Activated CD4-positive, CD25-positive, alpha-beta regulatory T cell treated with anti-CD3 and anti-CD28 coated beads, Interleukin-2, amount 50 U/mL, for 24 hours (primary cell): ENCODE data around the gene CHID1.

Experiments
- ATAC-seq, 2 donors: fragments of 150-1000 bp; cut with Tn5 transposase; one replicate each; pipeline ENCODE4 v1.10.0; 2021; ENCODE audit warnings: mild to moderate bottlenecking in 1 of 2, moderate library complexity in 1 of 2

CHID1 gene

DNA sequence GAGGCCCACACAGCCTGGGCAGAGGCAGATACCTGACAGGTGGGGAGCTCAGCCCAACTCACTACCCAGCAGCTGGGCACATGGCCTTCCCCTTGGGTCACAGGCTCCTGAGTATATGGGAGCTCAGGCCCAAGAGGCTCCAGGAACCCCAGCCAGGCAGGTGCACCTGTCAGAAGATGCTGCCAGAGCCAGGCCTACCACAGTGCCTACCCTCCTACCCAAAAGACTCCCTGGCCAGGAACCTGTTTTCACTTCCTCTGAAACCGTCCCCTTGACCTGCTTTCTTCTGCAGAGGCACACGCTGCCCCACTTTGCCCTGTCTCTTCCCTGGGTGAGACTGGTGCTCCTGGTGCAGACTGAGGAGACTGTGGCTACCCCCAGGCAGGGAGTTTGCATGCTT, 2.9 kb downstream of the CHID1 start:
- ATAC-seq, result no peak

GRCh38 chr11:905952-906351, 4.7 kb downstream of the CHID1 start:
- no peak for ATAC-seq

GRCh38 chr11:904380-904779, 6.2 kb downstream of the CHID1 start:
- no peak for ATAC-seq

- ATAC-seq, result no peak
Measured at GRCh38 chr11:901452-902061, 9.1 kb downstream of the CHID1 start.

GRCh38 chr11:900545-900944, 10.1 kb downstream of the CHID1 start:
- ATAC-seq, result no peak

DNA sequence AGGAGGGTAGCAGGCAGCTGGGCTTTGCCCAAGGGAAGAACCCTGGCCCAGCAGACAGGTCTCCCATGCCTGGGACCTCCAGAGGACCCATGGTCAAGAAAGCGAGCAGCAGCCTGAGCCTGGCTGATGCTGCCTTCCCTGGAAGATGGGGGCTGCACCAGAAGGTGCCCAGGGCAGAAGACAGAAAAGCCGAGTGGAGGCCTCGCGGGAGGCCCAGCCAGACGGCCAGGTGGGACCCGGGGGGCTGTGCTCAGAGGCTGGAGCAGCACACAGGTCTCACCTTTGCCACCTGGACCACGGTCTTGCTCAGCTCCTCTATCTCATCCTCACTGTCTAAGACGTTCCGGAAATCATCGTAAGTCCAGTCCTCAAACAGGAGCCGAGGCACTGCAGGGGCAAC, 10.9 kb downstream of the CHID1 start:
- ATAC-seq, result no peak

DNA sequence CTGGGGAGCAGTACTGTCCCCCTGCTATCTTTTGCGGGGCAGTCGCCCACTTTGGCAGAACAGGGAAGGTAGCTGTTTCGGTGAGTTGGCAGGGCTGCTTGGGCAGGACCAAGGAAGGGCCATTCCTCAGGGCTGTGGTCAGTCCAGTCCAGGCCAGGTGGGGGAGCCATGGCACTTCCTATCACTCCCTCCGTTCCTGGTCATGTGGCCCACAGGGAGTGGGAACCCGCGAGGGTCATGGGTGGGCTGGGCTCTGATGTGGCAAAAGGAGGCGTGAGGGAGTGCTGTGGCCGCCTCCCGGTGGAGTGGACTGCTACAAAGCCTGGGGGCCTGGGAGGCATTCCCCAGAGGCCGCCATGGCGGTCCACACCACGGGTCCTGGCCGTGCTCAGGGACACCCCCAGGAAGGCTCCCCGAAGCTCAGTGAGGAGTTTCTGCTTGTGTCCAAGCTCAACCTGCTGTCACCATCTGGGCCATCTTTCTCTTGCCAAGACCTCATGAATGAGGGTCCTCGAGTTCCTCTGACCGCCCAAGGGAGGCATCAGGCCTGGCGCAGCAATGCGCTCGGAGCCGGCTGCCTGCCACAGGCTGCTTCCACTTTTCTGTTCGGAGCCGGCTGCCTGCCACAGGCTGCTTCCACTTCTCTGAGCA, 11.9 kb downstream of the CHID1 start:
- no peak for ATAC-seq

DNA sequence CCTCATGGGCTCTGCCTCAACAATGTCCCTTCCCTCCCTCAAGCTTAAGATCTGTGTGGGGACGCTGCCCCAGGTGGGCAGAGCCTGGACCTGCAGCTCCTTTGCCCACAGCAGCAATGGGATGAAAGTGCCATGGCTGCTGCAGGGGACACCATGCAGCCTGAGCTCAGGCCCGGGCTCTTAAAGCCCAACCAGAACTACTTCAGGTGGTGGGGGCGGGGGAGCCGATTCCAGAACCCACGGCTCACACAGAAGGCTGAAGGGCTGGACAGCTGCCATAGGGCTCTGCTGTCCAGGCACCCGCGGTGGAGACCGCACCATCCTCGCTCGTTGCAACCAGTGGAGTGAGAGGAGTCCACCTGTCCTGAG, 12.5 kb downstream of the CHID1 start:
- no peak for ATAC-seq

DNA sequence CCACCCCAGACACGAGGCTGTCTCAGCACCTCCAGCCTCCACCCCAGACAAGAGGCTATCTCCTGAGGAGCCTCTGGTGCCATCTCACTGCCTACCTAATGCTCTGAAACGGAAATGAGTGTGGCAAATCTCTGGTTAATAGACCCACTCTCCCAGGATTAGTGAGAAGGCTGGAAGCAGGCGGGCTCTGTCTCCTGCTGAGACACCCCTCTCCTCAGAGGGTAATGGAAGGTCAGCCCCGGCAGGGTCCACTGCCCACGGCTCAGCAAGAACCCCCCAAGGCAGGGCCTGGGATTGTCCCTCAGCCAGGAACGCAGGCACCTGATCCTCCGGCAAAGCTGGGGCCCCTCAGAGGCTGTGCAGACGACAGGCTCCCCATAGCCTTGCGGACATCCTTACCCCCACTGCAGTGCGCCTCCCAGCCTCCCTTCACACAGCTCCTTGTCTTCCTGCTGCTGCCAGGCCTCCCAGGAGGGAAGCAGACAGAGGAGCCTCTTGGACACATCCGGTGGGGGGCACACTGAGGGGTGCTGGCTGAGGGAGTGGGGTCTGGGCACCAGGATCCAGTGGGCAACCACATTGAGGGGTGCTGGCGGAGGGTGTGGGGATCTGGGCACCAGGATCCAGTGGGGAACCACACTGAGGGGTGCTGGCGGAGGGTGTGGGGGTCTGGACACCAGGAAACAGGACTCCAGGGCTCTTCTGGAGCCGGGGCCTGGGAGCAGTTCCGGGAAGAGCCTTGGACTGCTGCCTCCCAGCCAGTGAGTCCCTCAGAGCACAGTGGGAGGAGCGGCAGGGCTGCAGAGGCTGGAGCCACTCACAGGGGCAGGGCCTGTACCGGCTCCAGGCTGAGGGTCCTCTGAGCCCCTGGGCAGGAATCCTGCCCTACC, 13.1 kb downstream of the CHID1 start:
- ATAC-seq, result no peak

GRCh38 chr11:895331-896110, 15.1 kb downstream of the CHID1 start:
- no peak for ATAC-seq

DNA sequence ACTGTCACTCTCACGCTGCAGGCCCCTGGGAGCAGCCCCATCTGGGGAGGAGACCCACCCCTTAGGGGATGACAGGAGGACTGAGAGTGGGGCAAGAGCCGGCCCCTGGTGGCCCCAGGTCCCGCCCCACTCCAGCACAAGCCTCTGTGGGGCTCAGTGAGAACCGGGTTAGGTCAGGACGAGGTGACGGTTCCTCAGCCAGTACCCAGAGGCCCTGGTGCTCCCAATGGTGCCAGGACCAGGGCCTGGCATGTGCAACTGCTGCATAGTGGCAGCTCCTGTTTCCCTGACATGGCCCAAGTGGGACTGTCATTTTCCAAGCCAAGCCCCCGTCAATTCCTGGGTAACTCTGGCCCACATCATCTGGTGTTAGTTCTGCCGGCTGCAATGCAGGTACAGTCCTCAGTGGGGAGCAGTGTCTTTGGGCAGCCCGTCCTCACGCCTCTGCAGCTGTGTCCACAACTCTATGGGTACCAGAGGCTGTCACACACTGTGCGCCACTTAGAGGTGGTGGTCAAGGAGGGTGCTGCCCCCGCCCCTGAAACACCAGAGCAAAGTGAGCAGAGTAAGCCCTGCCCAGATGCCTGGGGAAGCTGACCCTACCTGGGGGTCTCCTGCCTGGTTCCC, 15.9 kb downstream of the CHID1 start:
- ATAC-seq, result no peak

- ATAC-seq, result no peak
Measured at GRCh38 chr11:893008-893654, 17.5 kb downstream of the CHID1 start.

- no peak for ATAC-seq
Measured at GRCh38 chr11:890794-891540, 19.6 kb downstream of the CHID1 start.

DNA sequence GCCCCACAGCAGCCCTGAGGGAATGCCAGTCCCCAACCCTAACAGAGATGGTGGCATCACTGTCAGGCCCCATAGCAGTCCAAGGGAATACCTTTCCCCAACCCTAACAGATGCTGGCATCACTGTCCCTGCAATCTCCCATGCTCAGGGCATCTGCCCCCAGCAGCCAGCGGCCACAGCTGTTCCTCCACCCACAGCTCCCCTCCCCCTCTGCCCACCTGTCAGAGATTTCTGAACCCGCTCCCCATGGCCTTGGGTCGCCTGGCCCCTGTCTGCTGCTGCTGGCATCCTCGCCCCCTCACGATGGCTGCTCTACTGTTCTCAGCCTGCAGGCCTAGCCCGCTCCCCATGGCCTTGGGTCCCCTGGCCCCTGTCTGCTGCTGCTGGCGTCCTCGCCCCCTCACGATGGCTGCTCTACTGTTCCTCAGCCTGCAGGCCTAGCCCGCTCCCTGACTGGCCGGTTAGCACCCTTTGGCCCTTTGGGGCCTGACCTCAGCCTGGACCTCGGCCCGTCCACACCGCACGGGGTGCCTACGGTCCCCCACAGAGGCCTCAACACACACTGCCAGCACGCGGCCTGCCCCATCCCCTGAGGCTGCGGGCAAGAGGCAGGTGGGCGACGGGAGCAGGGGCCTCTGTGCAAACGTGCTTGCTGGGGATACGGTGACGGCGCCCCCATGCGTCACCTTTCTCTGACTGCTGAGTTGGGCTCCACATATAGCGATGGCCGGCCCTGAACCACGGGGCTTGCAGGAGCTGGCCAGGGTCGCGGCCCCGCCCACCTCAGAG, 20.7 kb downstream of the CHID1 start:
- ATAC-seq, result no peak

GRCh38 chr11:889257-889656, 21.4 kb downstream of the CHID1 start:
- ATAC-seq, result no peak

- ATAC-seq, result no peak
Measured at GRCh38 chr11:888310-889212, 22.0 kb downstream of the CHID1 start.

DNA sequence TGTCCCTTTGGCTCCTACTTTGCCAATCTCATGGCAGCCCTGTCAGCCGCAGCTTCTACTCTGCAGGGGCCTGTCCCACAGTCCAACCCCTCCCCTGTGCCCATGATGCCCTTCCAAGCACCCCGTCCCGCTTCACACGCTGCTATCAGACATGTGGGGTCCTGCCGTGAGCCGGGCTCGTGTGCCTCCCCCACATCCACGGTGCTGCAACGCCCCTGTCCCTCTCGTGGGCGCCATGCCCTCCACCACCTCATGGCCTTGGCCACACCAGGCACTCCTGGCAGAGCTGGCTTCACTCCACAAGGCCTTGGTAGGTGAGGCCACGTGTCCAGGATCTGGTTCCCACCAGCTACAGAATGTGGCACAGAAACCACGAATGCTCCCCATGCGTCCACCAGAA, 23.0 kb downstream of the CHID1 start:
- no peak for ATAC-seq

GRCh38 chr11:886568-886967, 24.0 kb downstream of the CHID1 start:
- no peak for ATAC-seq

DNA sequence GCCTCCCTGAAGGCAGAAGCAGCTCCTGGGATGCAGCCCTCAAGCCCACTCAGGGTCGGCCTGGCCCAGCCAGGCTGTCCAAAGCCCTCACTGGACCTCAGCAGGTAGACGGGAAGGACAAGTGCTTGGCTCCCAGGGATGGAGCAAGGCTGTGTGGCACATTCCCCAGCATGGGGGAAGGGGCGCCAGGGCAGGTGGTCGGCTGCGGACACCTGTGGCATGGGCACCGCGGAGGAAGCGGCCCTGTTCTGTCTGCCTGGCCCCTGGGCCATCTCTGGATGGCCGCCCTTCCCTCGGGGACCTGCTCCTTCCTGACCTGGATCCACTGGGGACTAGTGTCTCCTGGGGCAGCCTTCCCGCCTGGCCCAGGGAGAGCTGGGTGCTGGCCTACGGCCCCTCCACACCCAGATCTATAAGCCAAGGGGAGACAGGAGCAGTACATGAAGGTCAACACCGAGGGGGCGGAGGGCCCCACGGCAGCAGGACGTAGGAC, 26.0 kb downstream of the CHID1 start:
- no peak for ATAC-seq
